ENCODE results near the gene AKNAD1.
A peak's percentile ranks its signal among the peaks of the same experiment; 100 is the strongest.
"Not testable (repeated sequence)": the region's sequence is repeated elsewhere in the genome, so short reads cannot be mapped to it uniquely, and the experiment has no call there.

The AKNAD1 gene

DNA sequence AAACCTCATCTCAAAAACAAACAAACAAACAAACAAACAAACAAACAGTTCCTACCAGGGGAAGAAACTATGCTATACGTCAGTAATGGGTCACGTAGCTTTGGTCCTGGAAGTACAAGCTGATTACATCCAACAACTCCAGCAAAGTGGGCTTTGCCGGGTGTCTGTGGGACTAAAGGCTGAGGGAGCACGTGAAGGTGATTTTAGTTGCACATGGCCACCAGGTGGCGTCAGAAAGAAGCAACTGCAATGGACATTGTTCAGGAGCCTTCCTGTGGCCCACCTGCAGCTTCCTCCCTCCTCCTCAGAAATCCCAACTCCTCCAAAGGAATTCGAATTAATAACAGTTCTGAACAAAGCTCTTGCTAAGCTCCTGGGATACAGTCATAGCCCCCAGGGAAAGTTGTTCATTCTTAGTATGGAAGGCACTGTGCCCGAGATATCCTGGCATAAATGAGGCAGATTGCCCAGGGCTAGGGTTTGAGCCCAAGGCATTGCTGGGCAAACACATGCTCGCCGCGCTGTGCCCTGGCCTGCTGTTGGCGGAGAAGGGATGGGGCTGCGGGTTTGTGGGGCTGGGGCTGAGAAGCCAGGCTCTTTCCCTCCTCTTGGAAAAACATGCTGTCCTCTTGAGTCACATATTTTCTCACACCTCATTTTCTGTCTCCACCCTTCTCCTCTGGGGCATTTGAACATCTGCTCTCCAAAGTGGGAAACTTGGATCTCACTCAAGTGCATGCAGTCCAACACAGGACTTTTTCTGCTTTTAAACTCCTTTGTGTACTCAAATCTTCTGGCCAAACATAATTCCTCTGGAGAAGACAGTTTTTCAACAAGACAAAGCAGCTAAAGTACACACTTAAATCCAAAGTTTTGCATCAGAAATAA lies 28.6 kb downstream of the AKNAD1 start:
- peak; percentile 47 for DNase-seq

DNA sequence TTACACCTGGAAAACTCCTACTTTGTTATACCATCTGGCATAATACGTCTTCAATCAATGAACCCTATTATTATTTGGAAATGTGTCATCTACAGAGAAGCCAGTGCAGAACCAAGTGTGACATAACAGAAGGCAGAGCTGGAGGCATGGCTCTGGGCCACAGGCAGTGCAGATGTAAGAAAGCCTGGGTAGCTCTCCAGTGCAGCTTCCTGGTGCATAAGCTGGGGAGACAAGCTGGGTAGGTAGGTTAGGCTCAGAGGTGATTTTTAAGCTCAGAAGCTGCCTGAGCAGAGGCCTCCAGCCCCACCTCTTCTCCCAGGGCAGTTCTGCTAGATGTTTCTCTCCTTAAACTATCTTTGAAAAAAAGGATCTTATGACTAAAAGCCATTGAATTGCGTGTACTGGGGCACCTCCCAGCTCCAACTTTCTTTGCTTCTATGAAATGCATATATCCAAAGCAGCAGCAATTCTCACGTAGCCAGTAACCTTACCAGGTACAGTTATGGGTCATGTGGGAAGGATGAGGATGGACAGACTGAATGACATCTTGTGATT lies 30.7 kb downstream of the AKNAD1 start:
- DNase-seq, result peak; percentile 17

- no peak for DNase-seq
These were observed 32.8 kb downstream of the AKNAD1 start for GRCh38 chr1:108824051-108824450.

DNA sequence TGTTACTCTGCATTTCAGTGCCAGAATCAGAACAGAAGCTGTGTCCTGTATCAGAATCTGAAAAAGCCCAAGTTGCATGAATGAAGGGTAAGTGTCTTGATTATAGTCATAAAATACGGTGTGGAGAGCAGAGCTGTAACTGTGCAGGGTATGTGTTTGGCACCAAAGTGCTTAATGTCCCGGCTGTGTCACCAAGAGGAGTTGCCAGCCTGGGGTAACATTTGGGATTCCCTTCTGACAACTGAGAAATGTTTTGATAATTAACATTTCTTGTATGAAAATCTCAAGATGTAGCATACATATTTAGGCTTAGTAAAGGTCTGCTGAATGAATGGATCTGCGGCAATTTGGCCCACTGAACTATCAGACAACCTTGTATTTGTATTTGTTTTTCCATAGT lies 33.3 kb downstream of the AKNAD1 start:
- DNase-seq, result no peak

GRCh38 chr1:108819878-108820277 lies 37.0 kb downstream of the AKNAD1 start:
- no peak for DNase-seq

DNA sequence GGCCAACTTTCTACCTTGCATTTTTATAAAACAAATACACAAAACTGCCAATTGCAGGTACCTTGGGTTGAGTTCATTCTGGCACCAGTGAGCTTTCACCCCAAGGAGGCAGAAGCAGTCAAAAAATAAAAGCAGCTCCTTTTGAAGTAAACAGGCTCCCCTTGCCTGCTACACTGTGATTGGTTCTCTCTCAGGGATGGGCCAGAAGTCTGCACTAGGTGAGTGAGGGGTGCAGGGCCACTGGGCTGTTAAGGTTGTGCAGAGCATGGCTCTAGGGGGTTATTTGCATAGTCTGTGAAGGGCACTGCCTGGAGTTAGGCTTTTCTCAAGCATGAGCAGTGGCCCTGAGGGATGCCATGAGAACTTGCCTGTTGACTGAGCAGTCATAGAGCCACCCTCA lies 39.1 kb downstream of the AKNAD1 start:
- no peak for DNase-seq

- DNase-seq, result peak; percentile 47
These were observed 39.9 kb downstream of the AKNAD1 start for GRCh38 chr1:108817016-108817415.

GRCh38 chr1:108816049-108816893 lies 40.6 kb downstream of the AKNAD1 start:
- DNase-seq, result peak; percentile 94

GRCh38 chr1:108815566-108815965 lies 41.3 kb downstream of the AKNAD1 start:
- DNase-seq, result no peak

DNA sequence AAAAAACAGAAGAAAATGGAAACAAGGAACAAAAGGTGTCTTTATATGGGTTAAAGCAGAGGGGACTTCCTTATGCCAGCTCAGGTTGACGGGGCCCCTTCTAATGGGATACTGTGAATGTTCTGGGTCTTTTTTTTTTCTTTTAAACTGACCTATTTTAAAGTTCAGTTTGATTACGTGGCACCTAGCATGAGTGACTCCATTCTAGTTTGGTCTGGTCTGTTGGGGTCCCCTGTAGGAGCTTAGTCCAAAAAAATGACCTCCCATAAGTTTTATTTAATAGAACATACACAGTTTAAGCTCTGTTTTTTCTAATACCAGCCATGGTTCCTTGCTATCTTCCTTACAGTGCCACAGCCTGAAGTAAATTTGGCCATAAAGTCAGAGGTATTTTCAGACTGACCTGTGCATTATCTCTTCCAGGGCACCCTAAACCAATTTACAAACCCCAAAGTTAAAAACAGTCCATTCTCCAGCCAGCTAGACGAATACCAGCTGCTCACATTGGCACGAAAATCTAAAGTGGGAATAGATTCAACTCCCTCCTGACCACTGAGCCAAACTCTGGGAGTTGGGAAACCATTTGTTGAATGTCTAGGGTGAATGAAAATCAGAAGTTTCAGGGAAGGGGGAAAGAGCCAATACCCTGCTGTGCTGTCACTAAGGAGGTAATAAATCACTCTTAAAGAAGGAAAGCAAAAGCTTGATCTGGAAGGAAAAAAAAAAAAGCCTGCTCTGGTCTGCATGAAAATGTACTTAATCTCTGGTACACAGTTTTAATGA lies 42.4 kb downstream of the AKNAD1 start:
- no peak for DNase-seq

DNA sequence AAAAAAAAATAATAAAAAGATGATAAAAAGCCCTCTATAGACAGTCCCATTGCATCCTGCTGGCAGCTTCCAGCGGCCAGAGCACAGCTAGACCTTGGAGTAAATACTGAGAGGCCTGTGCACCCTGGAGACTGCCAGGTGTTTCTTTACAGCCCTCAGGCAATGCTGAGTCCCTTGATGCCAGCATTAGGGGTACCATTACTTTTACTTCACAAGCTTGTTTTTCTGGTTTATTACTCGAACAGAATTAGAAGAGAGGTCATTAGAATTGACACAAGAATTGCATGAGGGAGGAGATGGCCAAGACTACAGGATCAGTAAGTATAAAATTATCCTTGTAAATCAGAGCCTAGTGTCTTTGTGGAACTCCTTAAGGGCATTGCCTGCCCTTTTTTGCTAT lies 43.6 kb downstream of the AKNAD1 start:
- DNase-seq, result no peak

DNA sequence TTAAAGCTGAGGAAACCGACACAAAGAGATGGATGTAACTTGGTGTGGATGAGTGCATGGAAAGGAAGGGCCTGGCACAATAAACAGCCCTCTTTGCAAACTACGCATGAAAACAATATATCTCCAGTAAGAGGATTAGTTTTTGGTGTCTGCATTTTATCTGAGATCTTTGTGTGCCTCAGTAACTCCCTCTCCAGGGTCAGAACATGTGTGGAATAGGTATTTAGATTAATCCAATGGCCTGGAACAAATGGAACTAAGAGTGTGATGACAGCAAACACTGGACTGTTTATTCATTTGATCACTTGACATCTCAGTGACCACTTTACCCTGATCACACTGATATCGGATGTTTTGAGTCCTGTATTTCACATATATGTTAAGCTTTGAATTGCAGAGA lies 45.3 kb downstream of the AKNAD1 start:
- DNase-seq, result no peak

DNA sequence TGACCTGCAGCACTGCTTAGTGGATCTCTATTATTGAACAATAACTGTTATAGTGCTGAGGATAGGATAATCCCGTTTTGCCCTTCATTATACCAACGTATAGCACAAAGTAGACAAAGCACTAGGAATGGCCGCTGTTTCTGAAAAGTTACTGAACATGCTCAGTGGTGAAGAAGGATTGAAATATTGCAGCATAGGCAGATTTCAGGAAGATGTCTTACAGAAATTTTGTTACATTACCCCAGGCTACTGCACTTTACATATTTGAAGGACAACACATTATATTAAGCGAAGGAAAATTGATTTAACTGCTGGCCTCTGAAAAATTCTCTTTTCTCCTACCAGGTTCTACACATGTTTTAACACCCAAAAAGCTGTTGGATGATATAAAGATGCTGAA lies 48.5 kb downstream of the AKNAD1 start:
- no peak for DNase-seq

DNA sequence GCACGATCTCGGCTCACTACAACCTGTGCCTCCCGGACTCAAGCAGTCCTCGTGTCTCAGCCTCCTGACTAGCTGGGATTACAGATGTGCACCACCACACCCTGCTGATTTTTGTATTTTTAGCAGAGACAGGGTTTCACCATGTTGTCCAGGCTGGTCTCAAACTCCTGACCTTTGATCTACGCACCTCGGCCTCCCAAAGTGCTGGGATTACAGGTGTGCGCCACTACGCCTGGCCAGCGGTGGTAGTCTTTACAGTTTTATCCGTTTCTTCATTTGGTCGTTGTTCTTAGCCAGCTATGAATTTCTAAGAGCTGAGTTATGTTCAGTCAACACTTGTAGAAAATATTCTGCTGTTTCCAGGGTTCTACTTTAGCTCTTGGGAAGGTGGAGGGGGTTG lies 53.3 kb downstream of the AKNAD1 start:
- no peak for DNase-seq

GRCh38 chr1:108801101-108801500 lies 55.8 kb downstream of the AKNAD1 start:
- DNase-seq, result no peak

GRCh38 chr1:108799001-108799400 lies 57.9 kb downstream of the AKNAD1 start:
- DNase-seq, result no peak

GRCh38 chr1:108792420-108792819 lies 64.5 kb downstream of the AKNAD1 start:
- no peak for DNase-seq

GRCh38 chr1:108791790-108792189 lies 65.1 kb downstream of the AKNAD1 start:
- DNase-seq, result no peak

GRCh38 chr1:108785880-108786279 lies 71.0 kb downstream of the AKNAD1 start:
- no peak for DNase-seq

GRCh38 chr1:108785264-108785663 lies 71.6 kb downstream of the AKNAD1 start:
- no peak for DNase-seq

- not testable (repeated sequence) for DNase-seq
These were observed 75.3 kb downstream of the AKNAD1 start for GRCh38 chr1:108781575-108781944.

DNA sequence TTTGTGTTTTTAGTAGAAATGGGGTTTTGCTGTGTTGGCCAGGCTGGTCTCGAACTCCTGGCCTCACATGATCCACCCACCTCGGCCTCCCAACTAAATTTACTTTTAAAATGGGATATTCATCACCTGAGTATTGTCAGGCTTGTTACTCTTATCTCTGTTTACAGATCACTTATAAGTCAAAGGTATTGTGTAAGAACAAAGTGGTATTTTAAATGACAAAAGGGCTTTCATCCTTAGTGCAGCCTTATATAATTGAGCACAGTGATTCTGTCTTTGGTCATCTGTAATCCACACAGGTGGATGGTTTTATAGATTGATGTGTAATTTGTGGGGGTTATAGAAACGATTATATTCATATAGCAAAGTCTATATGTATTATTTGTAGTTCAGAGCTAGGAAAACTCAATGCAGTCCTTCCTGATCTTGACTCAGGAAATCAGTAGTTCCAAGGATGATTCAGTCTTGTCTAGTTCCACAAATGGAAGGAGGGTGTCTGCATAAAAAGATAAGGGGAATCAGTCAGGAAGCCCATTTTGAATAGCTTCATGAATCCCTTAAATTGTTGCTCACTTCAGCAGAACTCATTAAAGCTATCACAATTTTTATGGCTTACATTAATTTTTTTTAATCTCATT lies 75.8 kb downstream of the AKNAD1 start:
- no peak for DNase-seq
